Esophagus squamous epithelium (tissue), 4 donors: Measurements from ENCODE around the gene DLL1.

Experiments
- POLR2A ChIP-seq, 4 donors: fragments of 450-650 bp; IDR thresholded peaks; one replicate each; pipeline ENCODE4 v1.6.1; 2017; ENCODE audit warnings: antibody characterized with exemption in 4 of 4, mild to moderate bottlenecking in 4 of 4, moderate library complexity in 3 of 4
- TF ChIP-seq, protein P1 (sequence below), 6 experiments: fragments of 450-650 bp in 4 of 6; fragments of 200-600 bp in 2 of 6; sonication (generic) in 2 of 6; IDR thresholded peaks; one replicate each; pipeline ENCODE4 v1.5.1; 2016 to 2019; ENCODE audit warnings: antibody characterized with exemption in 6 of 6, mild to moderate bottlenecking in 4 of 6, moderate library complexity in 4 of 6

DNA sequence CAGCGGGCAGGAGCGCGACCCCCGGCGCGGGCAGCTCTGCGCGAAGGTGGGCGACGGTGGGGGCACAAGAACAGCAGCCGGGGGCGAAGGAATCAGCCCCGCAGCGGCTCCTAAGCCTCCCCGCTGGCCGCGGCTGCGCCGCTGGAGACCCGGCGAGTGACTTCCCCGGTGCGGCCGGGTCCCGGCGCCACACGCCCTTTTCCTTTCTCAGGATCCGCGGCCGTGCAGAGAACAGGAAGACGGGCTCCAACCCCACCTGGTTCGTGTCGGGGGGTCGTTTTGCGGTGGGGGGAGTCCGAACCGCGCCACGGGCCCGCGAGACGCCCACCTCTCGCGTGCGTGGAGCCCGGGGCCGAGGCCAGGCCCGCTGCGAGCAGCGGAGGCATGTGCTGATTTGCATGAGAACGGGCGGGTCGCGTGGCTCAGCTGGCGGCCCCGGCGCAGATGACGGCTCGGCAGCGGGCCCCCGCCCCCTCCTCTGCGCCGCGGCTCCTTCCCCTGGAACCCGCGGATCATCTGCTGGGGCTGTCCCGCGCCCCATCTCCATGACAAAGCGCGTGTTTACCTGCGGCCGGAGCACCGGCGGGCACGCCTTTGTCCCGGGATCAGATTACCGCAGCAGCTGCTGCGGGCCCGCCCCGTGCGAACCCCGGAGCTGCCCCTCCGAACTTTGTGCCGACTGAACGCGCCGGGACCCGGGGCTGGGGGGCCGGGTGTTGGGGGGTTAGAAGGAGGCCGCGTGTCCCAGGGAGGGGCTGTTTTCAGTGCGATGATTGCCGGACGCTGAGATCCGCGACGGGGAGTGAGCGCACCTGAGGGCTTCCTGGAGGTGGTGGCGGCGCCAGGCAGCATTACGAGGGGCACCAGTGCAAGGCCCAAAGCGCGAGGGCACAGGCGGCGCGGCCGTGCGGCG lies 4.9 kb upstream of the DLL1 start:
- TF ChIP-seq POLR2A (IDR thresholded peaks at IDR 0.05) = peak in 1 of 4 donors; percentile 20
- TF ChIP-seq, protein P1, sequence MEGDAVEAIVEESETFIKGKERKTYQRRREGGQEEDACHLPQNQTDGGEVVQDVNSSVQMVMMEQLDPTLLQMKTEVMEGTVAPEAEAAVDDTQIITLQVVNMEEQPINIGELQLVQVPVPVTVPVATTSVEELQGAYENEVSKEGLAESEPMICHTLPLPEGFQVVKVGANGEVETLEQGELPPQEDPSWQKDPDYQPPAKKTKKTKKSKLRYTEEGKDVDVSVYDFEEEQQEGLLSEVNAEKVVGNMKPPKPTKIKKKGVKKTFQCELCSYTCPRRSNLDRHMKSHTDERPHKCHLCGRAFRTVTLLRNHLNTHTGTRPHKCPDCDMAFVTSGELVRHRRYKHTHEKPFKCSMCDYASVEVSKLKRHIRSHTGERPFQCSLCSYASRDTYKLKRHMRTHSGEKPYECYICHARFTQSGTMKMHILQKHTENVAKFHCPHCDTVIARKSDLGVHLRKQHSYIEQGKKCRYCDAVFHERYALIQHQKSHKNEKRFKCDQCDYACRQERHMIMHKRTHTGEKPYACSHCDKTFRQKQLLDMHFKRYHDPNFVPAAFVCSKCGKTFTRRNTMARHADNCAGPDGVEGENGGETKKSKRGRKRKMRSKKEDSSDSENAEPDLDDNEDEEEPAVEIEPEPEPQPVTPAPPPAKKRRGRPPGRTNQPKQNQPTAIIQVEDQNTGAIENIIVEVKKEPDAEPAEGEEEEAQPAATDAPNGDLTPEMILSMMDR (IDR thresholded peaks at IDR 0.05) = no peak
